ENCODE measurements around the gene GIT2.
A peak's percentile ranks its signal among the peaks of the same experiment; 100 is the strongest.

GIT2 gene

DNA sequence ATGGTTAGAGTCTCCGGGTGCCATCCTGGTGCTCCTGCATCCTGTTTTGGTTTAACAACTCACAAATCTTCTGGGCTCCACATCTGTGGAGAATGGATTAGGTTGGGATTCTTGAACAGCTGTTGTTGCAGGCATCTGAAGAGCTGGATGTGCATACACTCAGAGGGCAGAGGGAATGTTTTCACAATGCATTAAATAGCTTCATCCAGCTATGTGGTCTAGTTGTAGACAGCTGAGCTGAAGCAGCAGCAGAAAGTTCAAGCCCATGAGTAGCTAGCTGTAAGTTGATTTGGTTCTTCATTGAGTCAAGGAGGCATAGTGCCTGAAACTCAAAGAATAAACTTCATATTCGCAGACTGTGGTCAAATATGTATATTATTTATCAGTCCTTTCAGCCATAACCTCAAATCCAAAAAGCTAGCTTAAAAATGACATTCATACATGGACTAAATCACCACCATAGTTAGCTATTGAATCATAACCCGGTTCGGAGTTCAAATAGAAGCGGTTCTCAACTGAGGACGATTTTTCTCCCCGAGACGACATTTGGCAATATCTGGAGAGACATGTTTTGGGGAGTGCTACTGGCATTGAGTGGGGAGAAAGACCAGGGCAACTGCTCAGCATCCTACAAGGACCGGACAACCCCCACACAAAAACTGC lies 2.2 kb upstream of the GIT2 start:
- peak overlapping the region in 1 of 2 donors; percentile 87 for H3K27ac ChIP-seq

GRCh38 chr12:109997393-109997792 lies 1.2 kb upstream of the GIT2 start:
- DNase-seq (ENCODE audit: low spot score) = no peak
- TF ChIP-seq, protein P1, sequence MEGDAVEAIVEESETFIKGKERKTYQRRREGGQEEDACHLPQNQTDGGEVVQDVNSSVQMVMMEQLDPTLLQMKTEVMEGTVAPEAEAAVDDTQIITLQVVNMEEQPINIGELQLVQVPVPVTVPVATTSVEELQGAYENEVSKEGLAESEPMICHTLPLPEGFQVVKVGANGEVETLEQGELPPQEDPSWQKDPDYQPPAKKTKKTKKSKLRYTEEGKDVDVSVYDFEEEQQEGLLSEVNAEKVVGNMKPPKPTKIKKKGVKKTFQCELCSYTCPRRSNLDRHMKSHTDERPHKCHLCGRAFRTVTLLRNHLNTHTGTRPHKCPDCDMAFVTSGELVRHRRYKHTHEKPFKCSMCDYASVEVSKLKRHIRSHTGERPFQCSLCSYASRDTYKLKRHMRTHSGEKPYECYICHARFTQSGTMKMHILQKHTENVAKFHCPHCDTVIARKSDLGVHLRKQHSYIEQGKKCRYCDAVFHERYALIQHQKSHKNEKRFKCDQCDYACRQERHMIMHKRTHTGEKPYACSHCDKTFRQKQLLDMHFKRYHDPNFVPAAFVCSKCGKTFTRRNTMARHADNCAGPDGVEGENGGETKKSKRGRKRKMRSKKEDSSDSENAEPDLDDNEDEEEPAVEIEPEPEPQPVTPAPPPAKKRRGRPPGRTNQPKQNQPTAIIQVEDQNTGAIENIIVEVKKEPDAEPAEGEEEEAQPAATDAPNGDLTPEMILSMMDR (IDR thresholded peaks at IDR 0.05) = no peak
- Histone ChIP-seq H3K27ac (no peak overlapping the region), H3K4me3 (no peak overlapping the region)

More for the DNA sequence above, 2.2 kb upstream of the GIT2 start:
- DNase-seq (ENCODE audit: low spot score) = no peak
- H3K4me3 ChIP-seq = peak overlapping the region; percentile 97
- TF ChIP-seq, protein P1 (IDR thresholded peaks at IDR 0.05) = no peak

- H3K4me3 ChIP-seq = peak overlapping the region; percentile 99
- TF ChIP-seq, protein P1 (IDR thresholded peaks at IDR 0.05) = no peak
- H3K27ac ChIP-seq = peak overlapping the region; percentile 43 to 94
- DNase-seq (ENCODE audit: low spot score) = no peak
These were observed 300 bp upstream of the GIT2 start for GRCh38 chr12:109996483-109996853.

- TF ChIP-seq, protein P1 (IDR thresholded peaks at IDR 0.05) = no peak
- peak overlapping the region; percentile 99 for H3K4me3 ChIP-seq
- DNase-seq (ENCODE audit: low spot score) = no peak
- peak overlapping the region; percentile 43 to 94 for H3K27ac ChIP-seq
These were observed 845 bp downstream of the GIT2 start for GRCh38 chr12:109995361-109995685.

DNA sequence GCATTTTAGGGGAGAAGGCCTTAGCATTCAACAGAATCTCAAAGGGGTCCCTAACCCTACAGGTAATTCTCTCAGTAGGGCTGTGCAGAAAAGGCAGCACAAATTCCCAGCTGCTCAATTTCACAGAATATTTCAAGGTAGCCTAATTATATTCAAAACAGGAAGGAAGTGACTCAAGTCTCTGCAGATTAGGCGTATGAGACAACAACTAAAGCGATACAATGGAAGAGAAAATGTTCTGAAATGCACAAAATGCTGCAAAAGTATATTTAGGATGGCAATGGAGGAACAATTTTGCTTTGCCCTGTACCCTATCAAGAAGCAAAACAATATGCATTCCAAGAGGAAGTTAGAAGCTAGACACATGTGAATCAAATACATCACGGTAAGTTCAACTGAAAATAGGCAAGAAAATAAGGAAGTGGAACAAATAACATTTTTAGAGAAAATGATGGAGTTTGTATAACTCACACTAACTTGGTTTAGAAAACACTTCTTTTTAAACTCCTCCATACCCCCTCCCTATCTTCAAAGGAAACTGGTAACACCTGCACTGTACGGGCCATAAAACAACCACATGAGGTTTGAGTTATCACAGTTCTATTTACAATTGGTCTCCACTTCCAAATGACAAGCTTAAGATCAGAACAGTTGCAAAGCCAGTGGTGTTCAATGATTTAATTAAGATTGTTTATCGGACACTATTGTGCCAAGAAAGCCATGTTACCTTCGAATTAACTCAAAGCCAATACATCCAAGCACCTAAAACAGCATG lies 1.6 kb downstream of the GIT2 start:
- Histone ChIP-seq H3K27ac (peak overlapping the region in 1 of 2 donors; percentile 94), H3K4me3 (peak overlapping the region; percentile 99)
- TF ChIP-seq, protein P1 (IDR thresholded peaks at IDR 0.05) = no peak
- DNase-seq (ENCODE audit: low spot score) = no peak

GRCh38 chr12:109993091-109993490 lies 3.1 kb downstream of the GIT2 start:
- Histone ChIP-seq H3K4me3 (no peak overlapping the region), H3K27ac (no peak overlapping the region)
- DNase-seq (ENCODE audit: low spot score) = no peak
- TF ChIP-seq, protein P1 (IDR thresholded peaks at IDR 0.05) = no peak

- DNase-seq (ENCODE audit: low spot score) = no peak
- H3K4me3 ChIP-seq = no peak overlapping the region
- H3K27ac ChIP-seq = no peak overlapping the region
- TF ChIP-seq, protein P1 (IDR thresholded peaks at IDR 0.05) = no peak
These were observed 4.6 kb downstream of the GIT2 start for GRCh38 chr12:109991586-109991985.
